Activated CD8-positive, alpha-beta memory T cell treated with anti-CD3 and anti-CD28 coated beads for 4 hours (primary cell): ENCODE data around the gene GAPT.

Experiments
- DNase-seq, 2 donors: peaks; one replicate each; pipeline ENCODE4 v3.0.0-alpha.2; 2020; ENCODE audit warnings: low read depth in 2 of 2

GAPT gene

DNA sequence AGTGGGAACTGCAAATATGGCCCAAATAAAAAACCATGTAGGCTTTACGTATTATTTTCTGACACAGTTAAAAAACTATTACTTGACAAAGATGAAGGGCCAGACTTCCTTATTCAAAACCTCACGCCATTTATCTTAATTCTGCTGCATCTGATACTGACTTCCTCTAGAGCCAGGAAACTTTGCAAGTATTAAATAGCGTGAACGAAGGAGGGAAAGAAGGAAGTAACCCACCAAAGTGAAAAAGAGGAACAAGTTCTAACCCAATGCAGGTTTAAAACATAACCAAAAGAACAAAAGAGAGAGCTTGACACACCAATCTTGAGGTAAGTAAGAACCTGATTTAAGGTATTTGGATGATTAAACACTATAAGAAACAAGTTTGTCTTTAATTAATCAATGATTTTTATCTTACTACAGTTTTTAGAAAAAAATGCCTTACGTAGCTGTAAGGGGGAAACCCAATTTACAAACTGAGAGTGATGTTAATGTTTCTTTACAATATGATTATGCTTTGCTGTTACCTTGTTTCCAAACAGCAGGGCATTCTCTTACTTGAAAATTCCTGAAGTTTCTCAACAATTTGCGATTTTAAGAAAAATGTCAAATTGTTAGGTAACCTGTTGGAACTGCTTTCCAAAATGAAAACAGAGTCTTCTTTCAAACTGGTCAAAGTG is at the start of gene GAPT:
Gene GAPT, plus strand, starts transcription at position 220 of the 677 bp plus-strand sequence. CDS start 3,102 bp downstream, outside the sequence.
- DNase-seq: no peak

GRCh38 chr5:58444805-58445204 is 46.4 kb upstream of the GAPT start:
- DNase-seq: no peak

DNA sequence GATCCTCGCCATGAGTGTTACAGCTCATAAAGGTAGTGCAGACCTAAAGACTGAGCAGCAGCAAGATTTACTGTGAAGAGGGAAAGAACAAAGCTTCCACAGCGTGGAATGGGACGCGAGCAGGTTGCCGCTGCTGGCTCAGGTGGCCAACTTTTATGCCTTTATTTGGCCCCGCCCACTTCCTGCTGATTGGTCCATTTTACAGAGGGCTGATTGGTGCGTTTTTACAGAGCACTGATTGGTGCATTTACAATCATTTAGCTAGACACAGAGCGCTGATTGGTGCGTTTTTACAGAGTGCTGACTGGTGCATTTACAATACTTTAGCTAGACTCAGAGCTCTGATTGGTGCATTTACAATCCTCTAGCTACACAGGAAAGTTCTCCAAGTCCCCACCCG is 45.2 kb upstream of the GAPT start:
- DNase-seq: no peak

GRCh38 chr5:58447226-58447625 is 44.0 kb upstream of the GAPT start:
- DNase-seq: no peak

GRCh38 chr5:58450018-58450417 is 41.2 kb upstream of the GAPT start:
- DNase-seq: no peak

- DNase-seq: no peak
These were observed 40.2 kb upstream of the GAPT start for GRCh38 chr5:58450811-58451629.

- no peak for DNase-seq
These were observed 39.3 kb upstream of the GAPT start for GRCh38 chr5:58451732-58452565.

- no peak for DNase-seq
These were observed 38.5 kb upstream of the GAPT start for GRCh38 chr5:58452566-58453258.

GRCh38 chr5:58453306-58453705 is 37.9 kb upstream of the GAPT start:
- no peak for DNase-seq

GRCh38 chr5:58454025-58454424 is 37.2 kb upstream of the GAPT start:
- no peak for DNase-seq

DNA sequence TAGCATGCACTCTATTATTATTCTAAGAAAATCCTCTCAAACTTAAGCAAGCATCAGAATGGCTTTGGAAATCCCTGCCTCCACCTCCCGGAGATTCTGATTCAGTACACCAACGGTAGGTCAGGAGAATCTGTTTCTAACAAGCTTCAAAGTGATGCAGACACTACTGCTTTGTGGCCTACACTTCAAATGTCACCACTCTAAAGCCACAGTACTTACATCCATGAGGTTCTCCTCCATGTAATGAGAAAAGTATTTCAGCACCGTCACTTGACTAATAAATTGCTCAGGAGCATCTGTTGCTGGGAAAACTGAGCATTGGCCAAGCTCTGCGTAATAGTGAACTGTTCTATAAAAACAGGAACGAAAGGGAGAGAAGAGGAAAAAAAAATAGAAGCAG is 36.2 kb upstream of the GAPT start:
- no peak for DNase-seq

- no peak for DNase-seq
These were observed 35.8 kb upstream of the GAPT start for GRCh38 chr5:58455480-58455879.

- DNase-seq: no peak
These were observed 35.2 kb upstream of the GAPT start for GRCh38 chr5:58456026-58456425.

GRCh38 chr5:58456486-58456885 is 34.7 kb upstream of the GAPT start:
- DNase-seq: no peak

GRCh38 chr5:58457050-58457449 is 34.2 kb upstream of the GAPT start:
- no peak for DNase-seq

- no peak for DNase-seq
These were observed 33.0 kb upstream of the GAPT start for GRCh38 chr5:58458141-58458742.

- DNase-seq: no peak
These were observed 32.5 kb upstream of the GAPT start for GRCh38 chr5:58458743-58459145.

GRCh38 chr5:58459146-58460001 is 31.9 kb upstream of the GAPT start:
- DNase-seq: no peak

GRCh38 chr5:58460002-58460731 is 31.1 kb upstream of the GAPT start, which contains the start of gene PLK2:
PLK2 (minus strand) TSS chr5:58460086; CDS start chr5:58459959, 127 bp downstream.
- DNase-seq: peak; percentile 75 to 86
